GM21390 (cell line): ENCODE measurements around the gene GARIN5A.
A peak's percentile ranks its signal among the peaks of the same experiment; 100 is the strongest.

Experiments
- ATAC-seq: cut with Tn5 transposase; IDR thresholded peaks from one replicate; pipeline ENCODE4 v1.9.1; 2021; ENCODE audit not compliant: unreplicated experiment

The GARIN5A gene

GRCh38 chr19:50476224-50476906 is at the start of gene GARIN5A, which contains the start of gene EMC10:
TSS of gene GARIN5A (minus strand) at chr19:50476848. CDS start at chr19:50476388, 460 bp downstream.
TSS of gene EMC10 (plus strand) at chr19:50476507. CDS start at chr19:50476545, 38 bp downstream.
- peak; percentile 78 for ATAC-seq

- no peak for ATAC-seq
Measured at GRCh38 chr19:50522881-50523280, 46.2 kb upstream of the GARIN5A start.

- no peak for ATAC-seq
Measured at GRCh38 chr19:50520822-50521465, 44.3 kb upstream of the GARIN5A start.

- no peak for ATAC-seq
Measured at GRCh38 chr19:50519006-50519575, 42.4 kb upstream of the GARIN5A start.

GRCh38 chr19:50518091-50519005 is 41.7 kb upstream of the GARIN5A start:
- no peak for ATAC-seq

DNA sequence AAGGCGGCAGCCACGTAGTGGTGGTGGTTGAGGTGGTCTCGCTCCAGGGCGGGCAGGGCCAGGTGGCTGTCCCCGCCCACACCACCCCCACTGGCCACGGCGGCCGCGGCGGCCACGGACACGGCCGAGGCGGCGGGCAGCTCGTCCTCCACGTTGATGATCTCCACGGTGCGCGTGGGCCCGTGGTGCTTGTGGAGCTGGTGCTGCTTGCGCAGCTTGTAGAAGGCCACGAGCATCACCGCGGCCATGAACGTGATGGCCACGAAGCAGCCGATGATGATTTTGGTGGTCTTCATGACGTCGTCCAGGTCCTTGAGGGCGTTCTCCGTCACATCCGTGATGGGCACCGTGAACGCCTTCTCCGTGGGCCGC is 41.0 kb upstream of the GARIN5A start:
- ATAC-seq: no peak

- ATAC-seq: no peak
Measured at GRCh38 chr19:50516964-50517703, 40.5 kb upstream of the GARIN5A start.

GRCh38 chr19:50516456-50516855 is 39.8 kb upstream of the GARIN5A start:
- ATAC-seq: no peak

- no peak for ATAC-seq
Measured at GRCh38 chr19:50515168-50515561, 38.5 kb upstream of the GARIN5A start.

GRCh38 chr19:50514346-50515167 is 37.9 kb upstream of the GARIN5A start:
- no peak for ATAC-seq

- ATAC-seq: no peak
Measured at GRCh38 chr19:50513746-50514345, 37.2 kb upstream of the GARIN5A start, which contains the start of gene ASPDH. TSS of gene ASPDH (minus strand) at chr19:50513913. CDS start at chr19:50513823, 90 bp downstream.

GRCh38 chr19:50512999-50513745 is 36.5 kb upstream of the GARIN5A start:
- no peak for ATAC-seq

DNA sequence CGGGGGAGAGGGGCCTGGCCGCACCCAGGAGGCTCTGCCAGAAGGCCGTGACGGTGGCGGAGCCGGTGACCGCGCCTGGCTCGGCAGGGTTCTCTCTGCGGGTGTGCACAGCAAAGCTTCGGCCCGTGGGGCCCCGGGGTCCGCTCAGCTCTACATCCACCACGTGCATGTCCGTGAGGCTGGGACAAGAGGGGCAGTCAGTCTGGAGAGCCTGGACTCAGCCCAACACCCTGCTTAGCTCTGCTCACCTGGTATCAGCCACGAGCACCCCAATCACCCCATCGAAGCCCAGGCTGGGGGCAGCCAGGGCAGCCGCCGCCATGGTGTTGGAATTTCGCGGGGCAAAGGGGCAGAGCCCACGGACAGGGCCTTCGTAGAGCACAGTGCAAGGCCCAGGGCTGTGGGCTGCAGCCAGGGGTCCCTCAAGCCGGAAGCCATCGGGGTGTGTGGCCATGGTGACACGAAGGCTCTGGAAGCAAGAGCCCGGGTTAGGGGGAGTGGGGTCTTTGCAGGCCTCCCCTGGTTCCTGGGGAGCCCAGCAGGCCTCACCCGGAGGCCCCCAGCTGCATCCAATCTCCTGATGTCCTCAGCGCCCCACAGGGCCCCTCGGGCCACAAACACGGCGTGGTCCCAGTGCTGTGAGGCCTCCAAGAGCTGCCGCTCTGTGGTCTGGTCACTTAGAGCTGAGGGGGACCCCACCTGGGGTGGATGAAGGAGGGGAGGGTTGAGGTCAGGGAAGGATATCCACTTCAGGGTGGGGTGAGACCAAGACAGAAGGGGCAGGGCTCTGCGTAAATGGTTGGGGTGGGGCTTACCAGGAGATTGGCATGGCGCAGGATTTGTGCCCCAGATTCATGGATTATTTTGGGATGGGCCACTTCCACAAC is 35.7 kb upstream of the GARIN5A start:
- ATAC-seq: no peak

DNA sequence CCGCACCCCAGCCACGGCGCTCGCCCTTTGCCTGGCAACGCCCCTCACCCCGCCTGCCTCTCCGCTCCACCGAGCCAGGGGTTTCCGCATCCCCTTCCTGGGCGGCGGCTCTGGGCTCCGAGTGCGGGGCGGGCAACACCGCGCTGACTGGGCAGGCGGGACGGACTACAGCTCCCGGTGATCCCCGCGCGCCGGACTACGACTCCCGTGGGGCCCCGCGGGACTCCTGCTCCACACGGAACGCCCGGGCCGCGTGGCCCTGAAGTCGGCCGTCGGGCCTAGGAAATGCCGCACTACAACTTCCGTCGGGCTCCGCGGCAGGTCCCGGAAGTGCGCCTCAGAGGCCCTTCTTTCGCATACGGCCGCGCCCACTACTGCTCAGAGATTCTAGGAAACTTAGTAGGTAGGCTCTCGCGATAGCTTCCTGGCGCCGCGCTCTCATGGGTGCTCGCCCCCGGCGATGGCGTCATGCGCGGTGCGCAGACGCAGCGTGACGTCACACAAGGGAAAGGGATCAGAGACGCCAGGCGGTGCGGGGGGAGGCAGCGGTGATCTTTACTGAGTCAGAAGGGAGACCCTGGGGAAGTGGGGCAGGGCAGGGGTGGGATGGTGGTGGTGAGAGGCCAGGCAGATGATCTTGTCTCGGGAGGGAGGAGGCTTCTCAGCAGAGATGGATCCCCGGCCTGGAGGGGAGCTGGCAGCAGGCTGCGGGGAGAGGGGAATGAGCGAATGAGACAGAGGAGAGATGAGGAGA is 34.6 kb upstream of the GARIN5A start, which contains the start of gene JOSD2:
JOSD2 (minus strand) TSS at position 123 of the 754 bp plus-strand sequence. CDS start 760 bp downstream, outside the sequence.
- peak; percentile 85 for ATAC-seq

- ATAC-seq: no peak
Measured at GRCh38 chr19:50510700-50511068, 34.0 kb upstream of the GARIN5A start.

GRCh38 chr19:50510121-50510670 is 33.5 kb upstream of the GARIN5A start:
- no peak for ATAC-seq
